Measurements from ENCODE around the gene SH3BP4.

The SH3BP4 gene

DNA sequence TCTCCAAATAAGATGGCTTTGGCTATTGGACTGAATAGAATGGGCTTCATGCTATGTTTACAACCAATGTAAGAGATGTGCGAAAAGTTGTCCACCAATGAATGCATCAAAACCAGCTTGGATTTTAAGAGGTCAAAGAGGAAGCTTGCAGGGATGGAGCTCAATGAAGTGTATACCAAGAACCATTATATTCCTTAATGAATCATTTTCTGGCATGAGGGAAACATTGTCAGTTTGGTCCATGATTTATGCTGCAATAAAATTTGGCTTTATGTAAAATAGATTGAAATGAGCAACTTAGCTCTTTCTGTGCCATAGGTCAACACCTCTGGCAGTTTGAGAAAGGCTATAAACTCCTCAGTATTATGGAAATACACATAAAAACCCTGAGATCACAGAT lies 107.3 kb downstream of the SH3BP4 start:
- no peak for DNase-seq (ENCODE audit: low spot score)

DNA sequence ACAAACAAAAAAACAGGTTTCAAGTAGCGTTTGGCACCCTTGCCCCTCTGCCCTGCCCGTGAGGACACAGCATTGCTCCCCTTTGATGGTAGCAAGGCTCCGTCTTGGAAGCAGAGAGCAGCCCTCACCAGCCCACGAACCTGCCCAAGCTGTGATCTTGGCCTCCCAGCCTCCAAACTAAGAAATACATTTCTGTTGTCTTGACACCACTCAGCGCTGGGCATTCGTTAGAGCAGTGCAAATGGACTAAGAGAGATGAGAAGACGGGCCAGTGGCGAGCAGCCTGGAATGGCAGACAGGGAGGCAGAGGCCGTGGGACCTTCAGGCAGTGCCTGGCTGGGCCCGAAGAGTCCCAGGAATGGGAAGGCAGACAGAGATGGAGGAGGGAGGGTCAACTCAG lies 109.8 kb downstream of the SH3BP4 start:
- no peak for DNase-seq (ENCODE audit: low spot score)

DNA sequence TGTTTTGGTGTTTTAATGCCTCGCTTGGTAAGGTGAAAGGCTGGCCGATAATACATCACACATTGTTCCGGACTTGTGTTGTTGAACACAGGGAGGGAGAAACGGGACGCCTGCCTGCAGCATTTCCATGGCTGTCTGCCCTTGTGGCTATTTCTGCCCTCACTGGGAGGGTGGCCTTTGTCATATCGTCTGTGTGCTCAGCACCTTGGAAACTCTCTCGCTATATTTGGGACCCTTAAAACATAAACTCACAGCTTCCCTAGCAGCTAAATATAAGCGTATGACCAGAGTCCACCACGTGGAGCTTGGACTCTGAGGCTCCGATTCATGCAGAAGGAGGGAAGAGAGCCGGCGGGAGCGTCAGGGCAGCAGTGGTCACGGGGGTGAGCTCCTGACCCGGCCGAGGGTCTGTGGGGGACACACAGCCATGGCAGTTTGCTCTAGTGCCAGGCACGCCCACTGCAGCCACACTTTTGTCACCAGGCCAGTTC lies 111.7 kb downstream of the SH3BP4 start:
- no peak for DNase-seq (ENCODE audit: low spot score)

DNA sequence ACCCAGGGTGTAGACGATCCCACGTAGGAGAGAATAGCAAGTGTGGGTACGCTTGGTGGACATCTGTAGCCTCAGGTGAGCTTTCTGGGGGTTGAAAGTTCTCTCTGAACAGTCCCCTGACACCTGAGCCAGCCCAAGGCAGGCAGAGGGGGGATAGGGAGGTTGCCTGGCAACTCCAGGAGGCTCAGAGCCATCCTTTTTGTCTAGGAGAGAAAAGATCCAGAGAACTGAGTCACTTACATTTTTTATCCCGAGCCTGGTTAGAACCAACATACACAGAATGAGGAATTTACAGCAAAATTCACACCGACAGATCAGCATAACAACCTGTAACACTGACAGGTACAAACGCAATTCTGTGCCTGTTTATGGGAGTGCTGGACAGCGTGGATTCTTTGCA lies 113.2 kb downstream of the SH3BP4 start:
- no peak for DNase-seq (ENCODE audit: low spot score)

DNA sequence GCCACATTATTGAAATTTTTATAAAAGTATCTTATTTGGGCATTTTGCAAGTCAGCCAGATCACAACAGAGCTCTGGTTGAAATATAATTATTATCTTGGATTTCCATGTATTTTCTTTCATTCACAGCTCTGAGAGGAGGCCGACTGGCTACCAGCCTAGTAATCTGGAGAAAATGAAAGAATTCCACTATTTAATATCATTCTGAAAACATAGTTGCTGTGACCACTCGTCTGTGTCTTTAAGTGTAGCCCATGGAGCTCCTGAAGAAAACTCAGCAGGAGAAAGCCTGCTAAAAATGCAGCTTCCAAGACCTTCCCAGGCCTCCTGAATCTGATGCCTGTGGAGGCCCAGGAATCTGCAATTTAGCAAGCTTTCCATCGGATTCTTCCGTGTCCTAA lies 114.7 kb downstream of the SH3BP4 start:
- DNase-seq (ENCODE audit: low spot score) = no peak

DNA sequence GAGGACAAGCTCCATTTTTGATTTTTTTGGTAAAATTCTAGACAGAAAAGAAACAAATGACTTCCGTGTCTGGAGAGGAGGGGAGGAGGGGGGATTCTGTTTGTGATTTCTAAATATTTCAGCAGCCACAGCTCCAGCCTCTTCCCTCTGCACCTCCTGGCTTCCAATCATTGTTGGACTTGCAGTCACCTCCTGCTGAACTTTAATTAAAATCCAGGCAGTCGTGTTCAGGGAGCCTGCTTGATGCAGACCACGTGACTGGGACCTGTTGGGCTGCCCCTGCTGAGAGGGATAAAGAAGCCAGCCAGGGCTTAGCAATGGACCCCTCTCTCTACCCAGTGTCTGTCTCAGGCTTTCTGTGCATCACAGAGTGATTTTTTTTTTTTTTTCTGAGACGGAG lies 115.1 kb downstream of the SH3BP4 start:
- DNase-seq (ENCODE audit: low spot score) = no peak

DNA sequence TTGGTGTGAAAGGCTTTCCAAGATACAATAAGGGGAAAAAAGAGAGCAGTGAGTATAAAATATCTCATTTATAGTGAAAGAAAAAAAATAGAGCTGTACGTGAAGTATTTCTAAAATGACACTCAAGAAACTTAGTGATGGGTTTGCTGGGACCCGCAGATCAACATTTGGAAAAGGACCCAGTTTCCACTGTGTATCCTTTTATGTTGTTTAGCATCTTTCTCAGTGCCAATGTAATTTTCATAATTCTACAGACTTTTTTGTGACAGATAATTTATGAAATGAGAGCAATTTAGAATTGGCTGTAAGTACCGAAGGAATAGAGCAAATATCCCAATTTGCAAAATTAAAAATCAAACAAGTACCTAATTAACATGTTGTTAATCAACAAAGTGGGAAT lies 116.9 kb downstream of the SH3BP4 start:
- no peak for DNase-seq (ENCODE audit: low spot score)

DNA sequence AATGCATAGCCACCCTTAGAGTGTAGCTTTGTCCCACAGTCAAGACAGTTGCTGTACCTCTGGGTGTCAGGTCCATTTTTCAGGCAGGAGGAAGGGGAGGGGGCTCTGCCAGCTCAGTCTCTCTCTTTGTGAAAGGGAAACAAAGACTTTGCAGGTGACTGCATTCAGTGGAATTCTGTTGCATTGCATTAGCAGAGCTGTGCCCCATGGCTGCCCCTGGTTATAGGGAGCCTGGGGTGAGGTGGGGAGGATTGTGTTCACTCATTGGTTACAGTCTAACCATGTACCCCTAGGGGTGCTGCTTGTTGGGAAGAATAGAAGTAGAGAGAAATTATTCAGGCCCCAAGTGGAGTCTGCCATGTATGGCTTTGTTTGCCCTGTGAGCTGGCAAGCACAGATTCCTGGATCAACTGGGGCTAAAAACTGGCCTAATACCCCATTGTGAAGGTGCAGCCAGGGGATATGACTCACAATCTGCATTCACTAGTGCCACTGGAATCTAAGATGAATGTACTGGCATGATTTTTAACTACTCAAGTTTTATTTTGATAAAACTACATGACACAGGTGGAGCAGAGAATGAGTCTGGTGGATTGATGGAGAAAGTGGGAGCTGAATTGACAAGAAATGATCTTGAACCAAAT lies 118.4 kb downstream of the SH3BP4 start:
- DNase-seq (ENCODE audit: low spot score) = no peak

DNA sequence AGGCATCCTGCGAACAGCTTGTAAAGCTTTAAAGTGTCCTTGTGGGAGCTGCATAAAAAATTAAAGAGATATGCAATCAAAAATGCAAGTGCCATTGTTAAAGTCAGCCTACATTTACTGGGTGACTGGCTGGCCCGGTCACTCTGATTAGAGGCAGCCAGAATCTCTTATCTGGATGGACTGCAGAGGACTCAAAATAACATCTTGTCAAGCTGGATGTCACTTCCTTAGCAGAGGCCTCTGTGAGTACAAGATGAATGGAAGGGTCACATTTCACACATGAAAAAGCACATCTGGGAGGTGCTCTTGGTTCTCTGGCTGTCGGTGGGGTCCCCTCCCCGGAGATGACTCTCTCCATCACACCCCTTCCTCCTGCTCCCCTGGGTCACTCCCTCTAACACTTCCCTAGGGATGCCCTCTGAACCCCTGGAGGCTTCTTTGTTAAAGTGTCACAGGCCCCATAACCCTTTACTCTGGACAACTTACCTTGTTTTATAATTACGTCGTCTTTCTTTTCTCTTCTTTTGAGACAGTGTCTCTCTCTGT lies 122.1 kb downstream of the SH3BP4 start:
- no peak for DNase-seq (ENCODE audit: low spot score)

DNA sequence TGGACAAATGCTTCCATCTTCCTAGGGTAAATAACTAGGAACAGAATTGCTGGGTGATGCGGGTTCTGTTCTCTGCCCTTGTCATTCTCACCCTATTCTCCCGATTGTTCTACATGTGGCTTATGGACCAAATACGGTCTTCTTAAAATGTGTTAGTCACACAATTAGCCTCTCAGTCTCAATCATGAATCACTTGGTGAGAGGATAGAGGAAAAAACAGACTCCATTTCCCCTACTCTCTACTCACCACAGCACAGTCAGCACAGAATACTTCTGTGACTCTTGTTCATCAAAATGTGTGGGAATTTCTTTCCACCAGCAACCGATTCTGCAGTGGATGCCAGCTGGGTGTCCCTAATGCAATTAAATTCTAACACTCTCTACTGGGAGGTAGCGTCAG lies 125.2 kb downstream of the SH3BP4 start:
- DNase-seq (ENCODE audit: low spot score) = no peak

DNA sequence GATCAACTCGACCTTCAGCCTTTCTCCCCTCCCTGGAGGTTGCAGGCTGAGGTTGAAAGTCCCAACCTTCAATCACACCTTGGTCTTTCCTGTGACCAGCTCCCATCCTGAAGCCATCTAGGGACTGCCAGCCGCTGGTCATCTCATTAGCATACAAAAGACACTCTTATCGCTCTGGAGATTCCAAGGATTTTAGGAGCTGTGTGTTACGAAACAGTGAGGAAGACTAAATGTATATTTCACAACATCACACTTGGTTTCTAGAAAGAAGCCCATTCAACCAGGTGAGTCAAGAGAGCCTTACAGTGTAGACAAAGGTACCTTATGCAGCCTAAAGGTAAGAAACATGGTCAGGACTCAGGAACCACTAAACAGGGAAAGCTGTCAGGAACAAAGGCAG lies 126.4 kb downstream of the SH3BP4 start:
- DNase-seq (ENCODE audit: low spot score) = no peak

DNA sequence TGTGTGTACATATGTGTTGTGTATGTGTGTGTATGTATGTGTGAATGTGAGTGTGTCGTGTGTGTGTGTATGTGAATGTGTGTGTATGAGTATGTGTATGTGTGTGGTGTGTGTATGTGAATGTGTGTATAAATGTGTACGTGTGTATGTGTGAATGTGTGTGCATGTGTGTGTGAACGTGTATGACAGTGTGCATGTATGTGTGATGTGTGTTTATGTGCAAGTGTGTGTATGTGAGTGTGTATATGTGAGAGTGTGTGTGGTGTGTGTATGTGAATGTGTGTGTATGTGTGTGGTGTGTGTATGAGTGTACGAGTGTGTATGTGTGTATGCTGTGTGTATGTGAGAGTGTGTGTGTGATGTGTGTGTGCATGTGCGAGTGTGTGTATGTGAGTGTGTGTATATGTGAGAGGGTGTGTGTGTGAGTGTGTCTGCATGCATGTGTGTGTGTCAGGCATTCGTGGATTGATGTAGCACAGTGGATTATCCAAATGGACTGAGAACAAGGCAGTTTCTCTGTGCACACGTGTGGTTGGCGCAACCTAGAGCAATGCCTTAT lies 127.2 kb downstream of the SH3BP4 start:
- no peak for DNase-seq (ENCODE audit: low spot score)

DNA sequence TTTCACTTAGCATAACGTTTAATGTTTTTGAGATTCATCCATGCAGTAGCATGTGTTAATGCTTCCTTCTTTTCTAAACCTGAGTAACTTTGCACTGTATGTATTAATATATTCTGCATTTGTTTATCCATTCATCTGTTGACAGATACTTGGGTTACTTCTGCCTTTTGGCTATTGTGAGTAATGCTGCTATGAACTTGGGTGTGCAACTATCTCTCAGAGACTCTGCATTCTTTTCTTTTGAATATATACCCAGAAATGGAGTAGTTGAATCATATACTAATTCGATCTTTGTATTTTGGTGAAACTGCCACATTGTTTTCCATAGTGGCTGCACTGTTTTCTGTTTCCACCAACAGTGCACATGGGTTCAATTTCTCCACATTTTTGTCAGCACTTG lies 128.3 kb downstream of the SH3BP4 start:
- DNase-seq (ENCODE audit: low spot score) = no peak

DNA sequence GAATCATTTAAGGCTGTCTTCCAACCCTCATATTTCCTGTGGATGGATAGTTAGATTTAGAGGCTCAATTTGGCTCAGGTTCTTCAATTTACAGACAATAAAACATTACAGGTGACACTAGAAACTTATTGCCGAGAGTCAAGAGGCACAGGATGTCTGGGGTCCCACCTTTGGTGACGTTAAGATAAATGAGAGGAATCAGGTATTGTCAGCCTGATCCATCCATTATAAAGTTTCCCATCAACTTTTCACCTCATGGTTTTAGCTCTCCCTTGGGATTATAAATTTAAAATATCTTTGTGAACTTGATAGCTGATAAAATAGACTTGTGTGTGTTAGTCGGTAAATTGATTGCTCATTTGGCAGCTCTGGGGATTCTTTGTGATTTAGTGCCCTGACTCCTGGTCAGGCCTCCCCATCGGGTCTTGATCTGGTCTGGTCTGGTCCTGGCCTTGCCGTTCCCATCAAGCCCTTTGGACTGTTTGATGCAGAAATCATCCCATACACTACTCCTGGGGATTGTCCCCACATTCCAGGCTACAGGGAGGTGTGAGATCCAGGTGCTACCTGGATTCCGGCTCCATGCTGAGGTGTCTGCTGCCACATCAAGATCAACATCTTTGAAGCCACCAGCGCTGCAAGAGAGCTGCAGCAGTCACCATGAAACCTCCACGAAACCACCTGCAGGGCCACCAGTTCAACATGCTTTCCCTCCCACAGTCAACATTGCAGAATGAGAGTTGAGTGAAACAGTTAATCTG lies 130.9 kb downstream of the SH3BP4 start:
- no peak for DNase-seq (ENCODE audit: low spot score)

DNA sequence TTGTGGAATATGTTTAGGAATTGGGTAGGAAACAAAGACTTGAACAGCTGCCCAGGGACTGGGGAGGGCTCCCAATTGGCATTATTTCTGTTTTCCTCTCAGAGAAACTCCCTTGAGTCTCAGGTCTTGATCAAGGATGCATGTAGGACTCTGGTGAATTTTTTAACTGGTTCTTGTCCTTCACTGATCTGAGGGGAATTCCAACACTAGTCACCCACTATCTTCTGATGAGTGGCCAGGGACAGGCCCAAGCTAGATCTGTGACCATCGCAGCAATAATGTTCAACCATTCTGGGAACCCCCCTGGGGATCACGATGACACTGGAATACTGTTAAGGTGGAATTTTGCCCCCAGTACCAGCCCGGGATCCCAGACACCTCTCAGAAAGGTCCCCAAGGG lies 132.0 kb downstream of the SH3BP4 start:
- DNase-seq (ENCODE audit: low spot score) = no peak

DNA sequence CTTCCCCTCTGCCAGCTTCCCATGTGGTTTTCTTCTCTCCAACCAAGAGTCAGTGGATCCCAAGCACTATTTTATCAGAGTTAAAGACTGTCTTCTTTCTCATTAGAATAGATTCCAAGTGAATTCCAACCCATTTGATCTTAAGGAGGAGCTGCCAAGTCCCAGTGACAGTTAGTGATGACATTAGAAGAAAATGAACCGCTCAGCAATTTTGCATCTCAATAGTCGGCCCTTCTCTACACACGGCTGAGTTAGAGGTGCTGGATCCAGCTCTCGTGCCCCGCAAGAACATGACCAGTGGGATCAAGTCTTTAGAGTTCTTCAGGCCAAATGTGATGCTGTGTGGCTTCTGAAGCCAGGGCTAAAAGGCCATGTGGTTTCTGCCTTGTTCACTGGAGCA lies 132.6 kb downstream of the SH3BP4 start:
- DNase-seq (ENCODE audit: low spot score) = no peak

DNA sequence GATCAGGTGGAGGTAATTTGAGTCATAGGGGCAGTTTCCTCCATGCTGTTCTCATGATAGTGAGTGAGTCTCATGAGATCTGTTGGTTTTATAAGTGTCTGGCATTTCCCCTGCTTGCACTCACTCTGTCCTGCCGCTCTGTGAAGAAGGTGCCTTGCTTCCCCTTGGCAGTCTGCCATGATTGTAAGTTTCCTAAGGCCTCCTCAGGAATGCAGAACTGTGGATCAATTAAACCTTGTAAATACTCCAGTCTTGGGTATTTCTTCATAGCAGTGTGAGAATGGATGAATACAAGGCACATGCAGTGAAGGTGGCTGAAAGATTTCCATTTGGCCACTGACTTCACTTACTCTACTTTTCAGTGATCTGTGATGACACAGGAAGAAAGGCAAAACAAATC lies 133.7 kb downstream of the SH3BP4 start:
- DNase-seq (ENCODE audit: low spot score) = no peak

DNA sequence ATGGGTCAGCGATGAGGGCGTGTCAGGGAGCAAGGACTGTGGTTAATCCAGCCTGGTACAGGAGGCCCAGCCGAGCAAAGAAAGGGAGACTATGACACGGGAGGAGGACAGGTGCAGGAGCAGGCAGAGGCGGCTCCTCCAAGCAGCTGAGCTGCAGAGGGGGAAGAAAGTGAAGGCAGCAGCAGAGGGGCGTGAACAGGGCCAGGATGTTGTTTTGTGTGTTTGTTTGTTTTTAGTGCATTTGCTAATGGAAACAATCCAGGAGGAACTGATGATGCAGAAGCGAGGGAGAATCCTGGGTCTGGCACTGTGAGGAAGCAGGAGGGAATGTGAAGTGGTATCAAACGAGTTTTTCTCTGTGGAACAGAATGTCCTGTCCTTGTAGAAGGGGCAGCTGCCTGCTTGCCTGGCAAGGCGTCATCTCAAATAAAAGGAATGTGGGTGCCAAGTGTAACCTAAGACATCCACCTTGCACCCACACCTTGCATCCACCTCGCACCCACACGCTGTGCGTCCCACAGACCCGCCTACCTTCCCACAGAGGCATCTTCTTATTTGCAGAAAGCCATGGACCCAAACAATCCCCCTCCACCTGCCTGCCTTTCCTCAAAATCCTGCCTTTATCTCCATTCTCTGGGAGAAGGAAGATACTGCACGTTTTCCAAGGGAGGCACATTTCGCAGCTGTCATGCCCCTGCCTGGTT lies 134.8 kb downstream of the SH3BP4 start:
- no peak for DNase-seq (ENCODE audit: low spot score)

DNA sequence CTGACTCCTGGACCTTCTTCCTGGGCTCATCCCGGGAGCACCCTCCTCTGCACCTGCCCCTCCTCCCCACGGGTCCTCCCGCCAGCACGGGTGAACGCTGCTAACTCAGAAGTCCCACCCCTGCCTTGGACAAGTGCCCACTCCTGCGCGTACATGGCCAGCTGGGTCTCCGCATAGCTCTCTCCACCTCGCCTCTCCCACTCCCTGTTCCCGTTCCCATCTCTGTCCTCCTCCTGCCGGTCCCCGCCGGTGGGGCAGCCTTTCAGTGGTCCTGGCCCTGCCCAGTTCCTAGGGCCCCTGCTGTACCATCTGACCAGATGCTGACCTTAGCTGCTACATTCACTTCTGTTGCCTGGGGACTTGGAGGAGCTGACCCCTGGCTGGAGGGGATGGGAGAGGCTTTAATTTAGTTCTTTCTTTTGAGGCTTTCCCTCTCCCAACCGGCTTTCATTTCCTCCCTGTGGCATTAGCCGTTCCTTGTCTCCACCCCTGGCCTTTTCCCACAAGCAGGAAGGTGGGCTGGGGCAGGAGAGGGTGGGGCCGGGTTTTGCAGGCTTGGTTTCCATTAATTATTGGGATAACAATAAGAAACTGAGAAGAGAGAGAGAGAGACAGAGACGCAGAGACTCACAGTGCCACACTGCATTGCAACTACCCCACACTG lies 136.1 kb downstream of the SH3BP4 start:
- DNase-seq (ENCODE audit: low spot score) = no peak

DNA sequence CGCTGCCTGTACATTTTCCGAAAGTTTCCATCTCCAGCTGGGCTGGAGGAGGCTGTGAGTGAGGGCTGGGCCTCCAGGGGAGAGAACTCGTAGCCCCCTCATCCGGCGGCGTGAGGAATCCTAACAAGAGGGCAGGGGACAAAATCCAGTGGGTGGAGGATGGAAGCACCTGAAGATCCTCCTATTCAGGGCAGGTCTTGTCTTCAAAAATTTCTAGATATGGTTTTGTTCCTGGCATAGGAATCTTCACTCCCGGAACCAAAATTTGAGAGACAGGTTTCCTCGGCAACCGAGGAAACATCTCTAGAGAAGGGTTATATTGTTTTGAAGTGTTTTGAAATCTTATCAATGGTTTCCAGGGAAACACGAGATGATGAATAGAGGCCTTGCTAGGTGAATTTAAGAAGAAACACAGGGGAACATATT lies 136.7 kb downstream of the SH3BP4 start:
- DNase-seq (ENCODE audit: low spot score) = no peak

DNA sequence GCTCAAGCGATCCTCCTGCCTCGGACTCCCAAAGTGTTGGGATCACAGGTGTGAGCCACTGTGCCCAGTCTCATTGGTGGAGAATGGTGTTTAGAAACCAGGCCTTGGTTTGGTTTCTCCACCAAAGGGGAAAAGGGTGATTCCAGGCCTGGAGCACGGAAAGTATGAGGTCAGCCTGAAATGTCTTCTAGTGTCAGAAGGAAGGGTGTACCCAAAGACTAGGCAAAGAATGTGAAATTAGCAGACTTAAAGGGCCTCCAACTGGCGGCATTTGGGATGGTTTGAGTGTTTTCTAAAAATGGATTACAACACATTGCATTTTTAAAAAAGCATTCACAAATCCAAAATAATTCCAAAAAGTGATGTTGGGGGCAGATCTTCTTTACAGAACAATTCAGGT lies 139.6 kb downstream of the SH3BP4 start:
- no peak for DNase-seq (ENCODE audit: low spot score)

DNA sequence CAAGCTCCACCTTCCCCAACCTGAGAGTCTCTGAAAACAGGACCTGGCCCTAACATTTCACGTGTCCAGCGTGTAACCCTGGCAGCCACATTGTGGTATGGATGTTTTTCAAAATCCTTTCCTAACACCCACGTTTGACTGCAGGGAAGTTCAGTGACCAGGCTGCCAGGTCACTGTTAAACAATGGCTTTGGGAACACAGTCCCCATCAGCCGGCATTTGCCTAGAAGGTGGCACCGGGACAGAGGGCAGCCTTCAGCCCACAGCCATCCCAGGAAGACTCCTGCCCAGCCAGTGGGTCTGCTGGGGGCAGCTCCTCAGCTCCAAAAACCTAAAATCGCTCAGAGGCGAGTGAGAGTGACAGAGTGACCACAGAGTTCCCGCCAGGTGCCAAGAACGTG lies 140.2 kb downstream of the SH3BP4 start:
- DNase-seq (ENCODE audit: low spot score) = no peak
